NCI-H1436 (cell line): ENCODE data around the gene COL4A2.
"Not testable (repeated sequence)": the region's sequence is repeated elsewhere in the genome, so short reads cannot be mapped to it uniquely, and the experiment has no call there.

Experiments used
- DNase-seq: peaks from one replicate; lab custom pipeline; 2025; lab: John Stamatoyannopoulos, UW

The COL4A2 gene

DNA sequence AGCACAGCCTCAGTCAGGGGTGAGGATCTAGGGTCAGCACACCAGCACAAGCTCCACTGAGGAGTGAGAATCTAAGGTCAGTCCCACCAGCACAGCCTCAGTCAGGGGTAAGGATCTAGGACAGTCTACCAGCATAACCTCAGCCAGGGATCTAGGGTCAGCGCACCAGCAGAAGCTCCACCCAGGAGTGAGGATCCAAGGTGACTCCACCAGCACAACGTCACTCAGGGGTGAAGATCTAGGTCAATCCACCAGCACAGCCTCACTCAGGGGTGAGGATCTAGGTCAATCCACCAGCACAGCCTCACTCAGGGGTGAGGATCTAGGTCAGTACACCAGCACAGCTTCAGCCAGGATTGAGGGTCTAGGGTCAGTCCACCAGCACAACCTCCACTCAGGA lies 189.9 kb downstream of the COL4A2 start:
- DNase-seq, result no peak

DNA sequence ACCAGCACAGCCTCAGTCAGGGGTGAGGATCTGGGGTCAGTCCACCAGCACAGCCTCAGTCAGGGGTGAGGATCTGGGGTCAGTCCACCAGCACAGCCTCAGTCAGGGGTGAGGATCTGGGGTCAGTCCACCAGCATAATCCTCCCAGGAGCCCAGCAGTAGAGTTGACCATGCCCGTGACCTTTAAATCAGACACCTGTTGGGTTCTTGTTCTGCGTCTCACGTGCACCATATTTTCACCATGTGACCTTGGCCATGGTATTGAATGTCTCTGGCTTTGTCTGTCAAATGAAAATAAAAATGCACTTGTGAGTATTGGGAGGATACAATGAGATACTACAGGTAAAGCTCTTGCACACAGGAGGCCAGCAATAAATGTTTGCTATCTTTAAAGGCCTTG lies 190.8 kb downstream of the COL4A2 start:
- DNase-seq, result not testable (repeated sequence)

DNA sequence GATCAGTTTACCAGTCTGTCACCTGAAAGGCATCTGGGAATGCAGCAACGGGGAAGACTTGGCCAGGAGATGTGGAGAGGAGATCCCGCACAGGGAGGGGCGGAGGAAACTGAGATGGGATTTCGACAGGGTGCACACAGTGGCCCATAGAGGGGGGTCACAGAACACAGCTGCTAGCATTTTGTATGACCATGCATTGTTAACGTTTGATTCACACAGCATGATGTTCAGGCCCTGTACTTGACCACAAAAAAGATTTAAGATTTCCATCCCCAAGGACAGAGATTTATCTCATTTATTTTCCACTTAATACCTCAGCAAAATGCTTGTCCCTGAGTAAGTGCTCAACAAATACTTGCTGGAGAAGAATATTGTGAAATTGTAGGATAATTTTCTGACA lies 191.2 kb downstream of the COL4A2 start:
- no peak for DNase-seq

- no peak for DNase-seq
Measured at GRCh38 chr13:110498765-110499164, 191.7 kb downstream of the COL4A2 start.

DNA sequence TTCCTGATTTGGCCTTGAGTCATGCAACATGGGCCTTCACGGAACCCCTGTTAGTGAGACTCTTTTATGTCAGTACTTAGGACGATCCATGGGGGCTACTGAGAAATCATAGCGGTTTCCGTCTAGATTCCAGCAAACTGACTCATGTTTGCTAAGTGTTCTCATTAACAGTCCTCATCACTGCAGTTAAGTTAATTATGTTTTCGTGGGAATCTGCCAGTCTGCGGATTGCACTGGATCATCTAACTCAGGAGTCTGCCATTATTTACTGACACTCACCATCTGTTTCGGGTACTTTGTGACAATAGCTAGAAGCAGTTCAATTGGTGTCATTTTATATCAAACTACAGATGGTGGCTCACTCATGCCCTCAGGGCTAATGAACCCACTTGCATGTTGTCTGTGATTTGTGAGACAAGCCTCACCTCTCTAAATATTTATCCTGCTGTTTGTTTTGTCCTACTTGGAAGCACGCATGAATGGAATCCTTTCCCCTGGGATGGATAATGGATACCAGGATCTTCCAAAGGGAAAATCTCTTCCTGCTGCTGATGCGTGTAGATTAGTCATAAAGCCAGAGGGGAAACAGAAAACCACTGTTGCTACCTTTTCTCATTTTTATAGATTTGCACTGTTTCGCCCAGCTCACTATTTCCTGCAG lies 192.7 kb downstream of the COL4A2 start:
- peak; percentile 41 for DNase-seq

DNA sequence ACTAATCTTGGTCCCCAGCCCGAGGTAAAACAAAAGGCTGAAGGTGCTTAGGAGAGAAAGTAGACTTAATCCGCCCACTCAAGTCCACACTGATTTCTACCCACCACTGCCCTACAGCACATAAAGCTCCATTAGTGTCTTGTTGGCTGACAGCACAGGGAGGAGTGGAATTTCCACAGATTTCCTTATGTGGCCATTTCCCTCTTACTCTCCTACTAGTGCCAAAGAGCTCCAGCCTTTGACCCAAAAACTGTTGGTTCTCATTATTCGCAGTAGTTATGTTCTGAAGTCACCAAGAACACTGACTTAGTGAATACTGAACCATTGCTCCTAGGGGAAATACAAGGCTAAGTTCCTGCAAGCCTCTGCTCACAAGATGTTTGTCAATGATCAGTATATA lies 193.3 kb downstream of the COL4A2 start:
- no peak for DNase-seq

DNA sequence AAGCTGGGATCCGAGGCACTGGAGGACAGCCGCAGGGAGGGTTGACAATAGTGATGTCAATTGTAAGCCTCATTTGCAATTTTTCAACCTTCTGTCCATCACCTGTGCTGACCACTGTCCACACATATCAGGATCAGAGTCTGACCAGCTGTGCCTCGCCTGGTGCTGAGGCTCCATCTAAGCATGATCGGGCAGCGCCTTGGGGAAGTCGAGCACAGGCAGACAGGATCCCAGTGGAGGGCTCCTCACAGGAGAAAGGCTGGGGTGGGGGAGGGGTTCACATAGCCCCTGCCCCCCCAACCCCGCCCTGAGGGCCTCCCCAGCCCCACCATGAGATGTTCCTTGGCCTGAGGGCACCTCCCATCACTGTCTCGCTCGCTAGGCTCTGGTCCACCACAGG lies 194.1 kb downstream of the COL4A2 start:
- DNase-seq, result no peak

GRCh38 chr13:110503037-110503901 lies 196.2 kb downstream of the COL4A2 start:
- no peak for DNase-seq

- DNase-seq, result no peak
Measured at GRCh38 chr13:110503979-110504499, 197.0 kb downstream of the COL4A2 start.

- DNase-seq, result no peak
Measured at GRCh38 chr13:110505594-110505993, 198.5 kb downstream of the COL4A2 start.

- DNase-seq, result no peak
Measured at GRCh38 chr13:110506396-110506795, 199.3 kb downstream of the COL4A2 start.

DNA sequence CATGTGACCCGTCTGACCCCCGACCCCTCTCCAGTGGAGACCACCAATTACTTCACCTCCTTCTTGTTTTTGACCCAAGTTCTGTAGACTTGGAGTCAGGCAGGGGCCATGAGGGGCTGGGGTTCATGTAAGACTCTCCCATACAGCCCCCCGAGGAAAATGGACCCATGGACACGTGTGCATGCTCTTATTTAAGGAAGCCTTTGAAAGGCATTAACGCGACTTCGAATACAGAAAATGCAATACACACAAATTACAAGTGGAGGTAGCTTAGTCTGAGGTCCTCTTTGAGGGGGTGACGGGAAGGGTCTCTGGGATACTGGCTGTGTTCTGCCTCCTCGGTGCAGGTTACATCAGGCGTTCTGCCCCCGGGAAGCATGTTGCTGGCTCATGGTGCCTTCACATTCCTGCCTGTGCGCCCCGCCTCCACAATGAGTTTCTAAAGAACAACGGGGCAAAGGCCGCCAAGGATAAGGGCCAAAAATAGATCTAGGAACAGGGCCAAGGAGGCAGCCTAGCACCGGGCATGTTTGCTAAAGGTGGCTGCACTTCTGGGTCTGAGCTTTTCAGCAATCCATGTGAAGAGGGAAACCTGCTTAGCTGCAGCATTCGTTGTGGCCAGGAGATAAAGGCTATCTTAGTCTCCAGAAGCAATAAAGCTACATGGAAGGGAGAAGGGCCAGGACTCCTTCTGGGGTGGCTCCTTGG lies 199.9 kb downstream of the COL4A2 start:
- DNase-seq, result no peak

- DNase-seq, result no peak
Measured at GRCh38 chr13:110507678-110508381, 200.7 kb downstream of the COL4A2 start.

GRCh38 chr13:110509478-110509926 lies 202.4 kb downstream of the COL4A2 start:
- DNase-seq, result peak; percentile 69

GRCh38 chr13:110509971-110510786 lies 203.1 kb downstream of the COL4A2 start:
- DNase-seq, result no peak

GRCh38 chr13:110511509-110512181 lies 204.6 kb downstream of the COL4A2 start:
- DNase-seq, result no peak

DNA sequence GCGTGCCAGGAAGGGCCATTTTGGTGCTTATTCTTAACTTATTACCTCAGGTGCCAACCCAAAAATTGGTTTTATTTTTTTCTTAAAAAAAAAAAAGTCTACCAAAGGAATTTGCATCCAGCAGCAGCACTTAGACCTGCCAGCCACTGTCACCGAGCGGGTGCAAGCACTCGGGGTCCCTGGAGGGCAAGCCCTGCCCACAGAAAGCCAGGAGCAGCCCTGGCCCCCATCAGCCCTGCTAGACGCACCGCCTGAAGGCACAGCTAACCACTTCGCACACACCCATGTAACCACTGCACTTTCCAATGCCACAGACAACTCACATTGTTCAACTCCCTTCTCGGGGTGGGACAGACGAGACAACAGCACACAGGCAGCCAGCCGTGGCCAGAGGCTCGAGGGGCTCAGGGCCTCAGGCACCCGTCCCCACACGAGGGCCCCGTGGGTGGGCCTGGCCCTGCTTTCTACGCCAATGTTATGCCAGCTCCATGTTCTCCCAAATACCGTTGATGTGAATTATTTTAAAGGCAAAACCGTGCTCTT lies 205.2 kb downstream of the COL4A2 start:
- DNase-seq, result no peak

DNA sequence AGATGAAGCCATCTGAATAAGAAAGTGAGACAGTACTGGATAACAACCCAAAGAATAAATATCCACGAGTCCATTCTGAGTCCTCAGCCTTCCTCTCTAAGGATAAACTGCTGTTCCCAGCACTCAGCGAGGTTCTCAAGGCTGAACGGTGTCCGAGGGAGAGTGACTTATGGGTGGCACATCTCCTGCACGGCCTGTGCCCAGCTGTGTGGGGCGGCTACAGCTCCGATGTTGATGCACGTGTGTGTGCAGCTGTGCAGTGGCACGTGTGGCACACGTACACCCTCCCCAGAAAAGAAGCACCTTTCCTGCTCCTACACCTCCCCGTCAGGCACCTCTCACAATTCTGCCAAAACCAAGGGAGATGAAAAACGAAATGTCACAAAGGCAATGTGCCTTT lies 209.4 kb downstream of the COL4A2 start:
- DNase-seq, result no peak

DNA sequence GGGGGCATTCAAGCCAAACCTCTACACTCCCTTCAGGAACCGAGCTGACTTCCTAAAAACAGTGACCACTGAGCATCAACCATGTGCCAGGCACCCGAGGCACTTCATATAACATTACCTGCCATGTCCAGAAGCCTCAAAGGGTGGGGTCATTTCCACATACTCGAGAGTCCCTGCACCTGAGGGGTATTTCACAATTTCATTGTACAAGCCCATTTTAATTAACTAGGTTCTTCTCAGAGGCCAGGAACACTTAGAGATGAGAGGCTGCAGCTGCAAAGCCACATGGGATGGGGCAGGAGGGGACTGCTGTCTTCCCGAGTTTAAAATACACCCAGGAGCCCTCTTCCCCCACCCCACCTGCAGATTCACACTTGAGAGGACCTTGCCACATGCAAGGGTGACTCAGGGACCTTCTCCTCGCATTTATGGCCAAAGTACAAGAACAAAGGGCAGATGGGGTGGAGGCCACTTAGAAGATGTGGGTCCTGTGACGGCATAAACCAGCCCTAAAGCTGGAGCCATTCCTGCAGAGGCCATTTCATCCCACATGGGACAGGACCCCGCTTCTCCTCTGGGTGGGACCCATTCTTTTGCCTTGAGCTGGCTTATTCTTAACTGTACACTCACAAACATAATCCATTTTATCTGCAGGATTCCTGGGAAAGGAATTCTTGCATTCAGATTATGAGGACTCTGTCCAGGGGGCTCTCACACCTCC lies 210.6 kb downstream of the COL4A2 start:
- DNase-seq, result no peak

DNA sequence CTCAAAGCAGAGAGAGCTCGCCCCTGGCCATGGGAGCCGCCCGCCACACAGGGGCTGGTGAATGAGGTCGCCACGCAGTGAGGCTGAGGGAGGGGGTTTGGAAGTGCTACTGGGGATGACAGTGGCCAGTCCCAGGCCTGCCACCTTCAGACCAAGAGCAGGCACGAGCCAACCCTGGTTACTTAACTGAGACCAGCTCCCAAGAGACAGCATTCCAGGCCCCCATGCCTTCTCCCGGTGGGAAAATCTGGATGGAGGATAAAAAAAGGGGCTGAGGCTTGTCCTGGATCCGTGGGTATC lies 211.1 kb downstream of the COL4A2 start:
- DNase-seq, result no peak
